DMS 273 treated with DMSO at 0.1 percent for 48 hours (cell line): ENCODE results near the gene BCL2A1.
"Not testable (repeated sequence)": the region's sequence is repeated elsewhere in the genome, so short reads cannot be mapped to it uniquely, and the experiment has no call there.

ENCODE experiments used
- DNase-seq: peaks from one replicate; lab custom pipeline; 2025; lab: John Stamatoyannopoulos, UW

Gene BCL2A1

GRCh38 chr15:79989183-79989582, 18.2 kb upstream of the BCL2A1 start:
- no peak for DNase-seq

- DNase-seq, result no peak
Measured at GRCh38 chr15:79988448-79989117, 17.6 kb upstream of the BCL2A1 start.

- DNase-seq, result no peak
Measured at GRCh38 chr15:79987969-79988368, 17.0 kb upstream of the BCL2A1 start.

GRCh38 chr15:79987569-79987955, 16.6 kb upstream of the BCL2A1 start:
- DNase-seq, result no peak

GRCh38 chr15:79981831-79982455, 10.9 kb upstream of the BCL2A1 start:
- no peak for DNase-seq

- no peak for DNase-seq
Measured at GRCh38 chr15:79978655-79979514, 7.9 kb upstream of the BCL2A1 start.

- DNase-seq, result no peak
Measured at GRCh38 chr15:79978260-79978654, 7.3 kb upstream of the BCL2A1 start.

- DNase-seq, result no peak
Measured at GRCh38 chr15:79977431-79978054, 6.5 kb upstream of the BCL2A1 start.

GRCh38 chr15:79973456-79974195, 2.6 kb upstream of the BCL2A1 start:
- no peak for DNase-seq

- no peak for DNase-seq
Measured at GRCh38 chr15:79972863-79973262, 1.9 kb upstream of the BCL2A1 start.

- no peak for DNase-seq
Measured at GRCh38 chr15:79970181-79970580, 815 bp downstream of the BCL2A1 start.

GRCh38 chr15:79969146-79969545, 1.9 kb downstream of the BCL2A1 start:
- no peak for DNase-seq

GRCh38 chr15:79967298-79968182, 3.5 kb downstream of the BCL2A1 start:
- no peak for DNase-seq

GRCh38 chr15:79966634-79967297, 4.2 kb downstream of the BCL2A1 start:
- no peak for DNase-seq

GRCh38 chr15:79965846-79966630, 5.0 kb downstream of the BCL2A1 start:
- DNase-seq, result no peak

GRCh38 chr15:79964232-79964805, 6.7 kb downstream of the BCL2A1 start:
- no peak for DNase-seq

GRCh38 chr15:79962921-79963320, 8.1 kb downstream of the BCL2A1 start:
- not testable (repeated sequence) for DNase-seq

GRCh38 chr15:79962178-79962577, 8.8 kb downstream of the BCL2A1 start:
- no peak for DNase-seq
